GM21786 (cell line): Measurements from ENCODE around the gene FTCDNL1.

ENCODE experiments used
- ATAC-seq: cut with Tn5 transposase; IDR thresholded peaks from one replicate; pipeline ENCODE4 v1.9.1; 2021; ENCODE audit not compliant: unreplicated experiment

The FTCDNL1 gene

GRCh38 chr2:199743415-199744120, 107.4 kb downstream of the FTCDNL1 start:
- no peak for ATAC-seq

GRCh38 chr2:199742884-199743283, 108.1 kb downstream of the FTCDNL1 start:
- no peak for ATAC-seq

- no peak for ATAC-seq
These were observed 110.9 kb downstream of the FTCDNL1 start for GRCh38 chr2:199740111-199740428.

GRCh38 chr2:199739413-199740110, 111.4 kb downstream of the FTCDNL1 start:
- no peak for ATAC-seq

- ATAC-seq = no peak
These were observed 112.1 kb downstream of the FTCDNL1 start for GRCh38 chr2:199738727-199739412.

- ATAC-seq = no peak
These were observed 116.3 kb downstream of the FTCDNL1 start for GRCh38 chr2:199734651-199735050.

GRCh38 chr2:199734011-199734410, 117.0 kb downstream of the FTCDNL1 start:
- no peak for ATAC-seq

- no peak for ATAC-seq
These were observed 123.2 kb downstream of the FTCDNL1 start for GRCh38 chr2:199727801-199728200.

GRCh38 chr2:199727306-199727705, 123.7 kb downstream of the FTCDNL1 start:
- ATAC-seq = no peak

- no peak for ATAC-seq
These were observed 132.9 kb downstream of the FTCDNL1 start for GRCh38 chr2:199718074-199718473.

- ATAC-seq = no peak
These were observed 133.4 kb downstream of the FTCDNL1 start for GRCh38 chr2:199717587-199717907.

- no peak for ATAC-seq
These were observed 134.0 kb downstream of the FTCDNL1 start for GRCh38 chr2:199716807-199717586.

- ATAC-seq = no peak
These were observed 137.2 kb downstream of the FTCDNL1 start for GRCh38 chr2:199713746-199714145.

GRCh38 chr2:199710551-199710950, 140.4 kb downstream of the FTCDNL1 start:
- ATAC-seq = no peak
